A673 (cell line): ENCODE data around the gene CUTC. TPM values are rescaled to one million over a fixed set of nuclear protein-coding genes. Genes with fewer than 3 reads are reported as not detected.

Experiments
- BruUV-seq: library from RNA; stranded (reverse); fragments of 400-500 nt; replicated peaks from 2 replicates; lab custom pipeline; 2021; lab: Mats Ljungman, UMichigan
- CTCF ChIA-PET: fragments of 300-600 bp; sonication (Branson Sonifier 250); formaldehyde crosslinking; loops from one replicate; lab custom pipeline; 2022; ENCODE audit warnings: antibody characterized with exemption; lab: Charles Lee
- POLR2A ChIA-PET: fragments of 300-600 bp; sonication (Branson Sonifier 250); formaldehyde crosslinking; loops from one replicate; lab custom pipeline; 2022; ENCODE audit warnings: antibody characterized with exemption; ENCODE audit not compliant: low non-redundant PET; lab: Charles Lee
- DNase-seq: peaks from one replicate; pipeline ENCODE4 v3.0.0-alpha.2; 2015; ENCODE audit warnings: low spot score
- H3K27ac ChIP-seq: fragments of 200-600 bp; sonication (generic); 2 replicates; pipeline ENCODE4 v1.5.1; 2016; ENCODE audit warnings: mixed run types, low read depth, mild to moderate bottlenecking, mixed read lengths, antibody characterized with exemption, low read length; ENCODE audit not compliant: poor library complexity, severe bottlenecking
- H3K27me3 ChIP-seq: fragments of 200-600 bp; sonication (generic); replicated peaks from 2 replicates; pipeline ENCODE4 v1.6.1; 2017; ENCODE audit warnings: mixed run types, low read depth, mild to moderate bottlenecking, mixed read lengths, antibody characterized with exemption, low read length; ENCODE audit not compliant: insufficient read depth, poor library complexity
- H3K36me3 ChIP-seq: fragments of 200-600 bp; sonication (generic); 2 replicates; pipeline ENCODE4 v1.6.1; 2016; ENCODE audit warnings: mixed run types, mild to moderate bottlenecking, mixed read lengths, antibody characterized with exemption, low read length; ENCODE audit not compliant: insufficient read depth, poor library complexity, severe bottlenecking
- H3K4me1 ChIP-seq: fragments of 200-600 bp; sonication (generic); 2 replicates; pipeline ENCODE4 v1.6.1; 2017; ENCODE audit warnings: mixed run types, mild to moderate bottlenecking, mixed read lengths, antibody characterized with exemption, low read length; ENCODE audit not compliant: insufficient read depth, poor library complexity, severe bottlenecking
- H3K4me3 ChIP-seq: fragments of 200-600 bp; sonication (generic); 2 replicates; pipeline ENCODE4 v1.5.1; 2016; ENCODE audit warnings: low read depth, mixed run types, mild to moderate bottlenecking, mixed read lengths, low read length; ENCODE audit not compliant: poor library complexity, severe bottlenecking
- H3K9me3 ChIP-seq: fragments of 200-600 bp; sonication (generic); 2 replicates; pipeline ENCODE4 v1.6.1; 2016; ENCODE audit warnings: mixed run types, low read depth, mild to moderate bottlenecking, mixed read lengths, antibody characterized with exemption, low read length; ENCODE audit not compliant: poor library complexity, severe bottlenecking
- EZH2 ChIP-seq: fragments of 200-600 bp; sonication (generic); IDR thresholded peaks from 2 replicates; pipeline ENCODE4 v1.6.1; 2017; ENCODE audit warnings: borderline replicate concordance, low read depth, mild to moderate bottlenecking, mixed read lengths, antibody characterized with exemption, low read length; ENCODE audit not compliant: poor library complexity, severe bottlenecking
- intact Hi-C: fragments of 100-400 bp; cut with micrococcal nuclease; formaldehyde crosslinking; loops from one replicate; pipeline ENCODE4 v1.10.0; 2022; ENCODE audit not compliant: unreplicated experiment
- total RNA-seq: library from RNA; stranded (reverse); gene quantifications from 2 replicates; pipeline ENCODE4 v1.2.3, GENCODE V29; 2021
- TF ChIP-seq, protein P1 (sequence below): fragments of 300-800, 200-600 bp; sonication (generic); conservative IDR thresholded peaks from 2 replicates; pipeline ENCODE4 v1.5.1; 2017; ENCODE audit warnings: low read depth, mild to moderate bottlenecking, antibody characterized with exemption, low read length, moderate library complexity, mixed read lengths

Gene CUTC
- total RNA-seq, 1 experiment from 2014 or later: 19.2 TPM

GRCh38 chr10:99768556-99768955, 36.5 kb downstream of the CUTC start:
- Histone ChIP-seq H3K27me3 (no peaks in the 10 kb centered on the region), H3K4me3 (no peak overlapping the region), H3K36me3 (no peaks in the 10 kb centered on the region), H3K4me1 (peaks cover 7% of the 10 kb centered on the region), H3K27ac (no peak overlapping the region), H3K9me3 (no peaks in the 10 kb centered on the region)
- intact Hi-C loops: no loop called here
- ChIA-PET CTCF (no interaction called here), POLR2A (interaction anchor here (0.6 kb wide), 1 partner anchor 548 kb away, joined by 3 read pairs; no protein-coding TSS in a partner anchor)
- TF ChIP-seq, protein P1, sequence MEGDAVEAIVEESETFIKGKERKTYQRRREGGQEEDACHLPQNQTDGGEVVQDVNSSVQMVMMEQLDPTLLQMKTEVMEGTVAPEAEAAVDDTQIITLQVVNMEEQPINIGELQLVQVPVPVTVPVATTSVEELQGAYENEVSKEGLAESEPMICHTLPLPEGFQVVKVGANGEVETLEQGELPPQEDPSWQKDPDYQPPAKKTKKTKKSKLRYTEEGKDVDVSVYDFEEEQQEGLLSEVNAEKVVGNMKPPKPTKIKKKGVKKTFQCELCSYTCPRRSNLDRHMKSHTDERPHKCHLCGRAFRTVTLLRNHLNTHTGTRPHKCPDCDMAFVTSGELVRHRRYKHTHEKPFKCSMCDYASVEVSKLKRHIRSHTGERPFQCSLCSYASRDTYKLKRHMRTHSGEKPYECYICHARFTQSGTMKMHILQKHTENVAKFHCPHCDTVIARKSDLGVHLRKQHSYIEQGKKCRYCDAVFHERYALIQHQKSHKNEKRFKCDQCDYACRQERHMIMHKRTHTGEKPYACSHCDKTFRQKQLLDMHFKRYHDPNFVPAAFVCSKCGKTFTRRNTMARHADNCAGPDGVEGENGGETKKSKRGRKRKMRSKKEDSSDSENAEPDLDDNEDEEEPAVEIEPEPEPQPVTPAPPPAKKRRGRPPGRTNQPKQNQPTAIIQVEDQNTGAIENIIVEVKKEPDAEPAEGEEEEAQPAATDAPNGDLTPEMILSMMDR: no peak
- TF ChIP-seq EZH2: no peak
- BruUV-seq: no TSS peak
- DNase-seq: no peak

- Histone ChIP-seq H3K4me3 (no peak overlapping the region), H3K36me3 (no peaks in the 10 kb centered on the region), H3K27ac (no peak overlapping the region), H3K4me1 (peaks cover 7% of the 10 kb centered on the region), H3K27me3 (no peaks in the 10 kb centered on the region), H3K9me3 (no peaks in the 10 kb centered on the region)
- DNase-seq: no peak
- BruUV-seq: no TSS peak
- POLR2A ChIA-PET: no interaction called here
- CTCF ChIA-PET: no interaction called here
- intact Hi-C loops: no loop called here
- TF ChIP-seq EZH2: no peak
- TF ChIP-seq, protein P1: no peak
These were observed 37.7 kb downstream of the CUTC start for GRCh38 chr10:99769706-99770105.

DNA sequence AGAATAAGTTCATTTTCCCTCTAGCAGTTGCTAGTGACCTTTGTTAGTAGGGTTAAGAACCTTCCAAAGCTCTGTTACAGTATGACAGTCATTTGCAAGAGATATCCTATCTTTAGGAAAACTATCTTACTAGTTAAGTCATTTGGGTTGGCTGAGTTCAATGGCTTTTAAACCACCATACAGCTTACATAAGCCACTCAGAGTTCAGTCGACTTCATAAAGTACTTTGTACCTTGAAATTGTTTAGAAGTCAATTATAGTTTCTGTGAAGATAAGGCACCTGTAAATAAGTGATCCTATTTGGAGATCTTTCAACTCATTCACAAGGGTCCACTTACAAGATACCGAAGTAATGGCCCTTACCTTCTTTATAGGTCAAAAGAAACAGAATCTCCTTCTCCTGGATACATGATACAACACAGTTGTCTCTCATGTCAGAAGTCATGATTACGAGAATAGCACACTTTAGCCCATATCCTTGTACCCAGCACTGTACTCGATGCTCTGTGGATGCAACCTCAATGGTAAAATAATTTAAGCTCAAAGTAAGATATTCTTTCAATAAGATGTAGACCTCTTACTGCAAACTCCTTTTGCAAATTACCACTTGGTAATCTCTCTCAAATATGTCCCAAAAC, 38.5 kb downstream of the CUTC start:
- no peak for TF ChIP-seq EZH2
- TF ChIP-seq, protein P1: no peak
- ChIA-PET CTCF (no interaction called here), POLR2A (no interaction called here)
- H3K27ac ChIP-seq: no peak overlapping the region
- no TSS peak for BruUV-seq
- H3K9me3 ChIP-seq: no peaks in the 10 kb centered on the region
- H3K36me3 ChIP-seq: no peaks in the 10 kb centered on the region
- no peak overlapping the region for H3K4me3 ChIP-seq
- DNase-seq: no peak
- no peaks in the 10 kb centered on the region for H3K27me3 ChIP-seq
- intact Hi-C loops: no loop called here
- peaks cover 8% of the 10 kb centered on the region for H3K4me1 ChIP-seq
